ENCODE data around the gene PERM1. TPM values are rescaled to one million over a fixed set of nuclear protein-coding genes. Genes with fewer than 3 reads are reported as not detected.
A peak's percentile ranks its signal among the peaks of the same experiment; 100 is the strongest.

PERM1 gene
- total and polyA plus RNA-seq, 2 of the 13 experiments (the other 11 are each of a cell fraction or from before 2014, with no cell fraction given), result 0.04 to 0.29 TPM

DNA sequence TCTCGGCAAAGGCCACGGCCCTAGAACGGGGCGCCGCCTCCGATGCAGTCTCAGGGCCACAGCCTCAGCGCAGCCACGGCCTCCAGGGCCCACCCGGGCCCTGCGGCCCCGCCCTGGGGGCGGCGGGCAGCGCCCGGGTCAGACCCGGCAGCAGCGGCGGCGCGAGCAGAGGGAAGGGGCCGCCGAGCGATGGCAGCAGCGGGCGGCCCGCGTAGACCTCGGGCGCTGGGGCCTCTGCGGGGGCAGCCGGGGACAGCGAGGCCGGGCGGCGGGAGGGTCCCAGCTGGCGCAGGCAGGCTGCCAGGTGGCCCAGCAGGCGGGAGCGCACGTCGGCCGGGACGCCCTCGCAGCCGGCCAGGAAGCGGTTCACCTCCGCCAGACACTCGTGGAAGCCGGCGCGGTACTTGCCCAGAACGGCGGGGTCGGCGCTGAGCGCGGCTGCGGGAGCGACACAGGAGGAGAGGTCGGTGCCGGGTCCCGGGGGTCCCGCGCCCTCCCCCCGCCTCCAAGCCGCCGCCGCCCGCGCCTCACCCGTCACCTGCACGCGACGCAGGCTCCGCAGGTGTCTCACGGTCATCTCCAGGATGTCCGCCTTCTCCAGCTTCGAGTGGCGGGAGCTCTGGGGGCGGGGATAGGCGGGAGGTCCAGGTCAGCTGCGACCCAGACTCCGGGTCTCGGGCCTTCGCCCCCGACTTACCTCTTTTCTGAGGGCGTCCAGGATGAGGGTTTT lies 17.3 kb upstream of the PERM1 start (continued):
- TF ChIP-seq, protein P1, sequence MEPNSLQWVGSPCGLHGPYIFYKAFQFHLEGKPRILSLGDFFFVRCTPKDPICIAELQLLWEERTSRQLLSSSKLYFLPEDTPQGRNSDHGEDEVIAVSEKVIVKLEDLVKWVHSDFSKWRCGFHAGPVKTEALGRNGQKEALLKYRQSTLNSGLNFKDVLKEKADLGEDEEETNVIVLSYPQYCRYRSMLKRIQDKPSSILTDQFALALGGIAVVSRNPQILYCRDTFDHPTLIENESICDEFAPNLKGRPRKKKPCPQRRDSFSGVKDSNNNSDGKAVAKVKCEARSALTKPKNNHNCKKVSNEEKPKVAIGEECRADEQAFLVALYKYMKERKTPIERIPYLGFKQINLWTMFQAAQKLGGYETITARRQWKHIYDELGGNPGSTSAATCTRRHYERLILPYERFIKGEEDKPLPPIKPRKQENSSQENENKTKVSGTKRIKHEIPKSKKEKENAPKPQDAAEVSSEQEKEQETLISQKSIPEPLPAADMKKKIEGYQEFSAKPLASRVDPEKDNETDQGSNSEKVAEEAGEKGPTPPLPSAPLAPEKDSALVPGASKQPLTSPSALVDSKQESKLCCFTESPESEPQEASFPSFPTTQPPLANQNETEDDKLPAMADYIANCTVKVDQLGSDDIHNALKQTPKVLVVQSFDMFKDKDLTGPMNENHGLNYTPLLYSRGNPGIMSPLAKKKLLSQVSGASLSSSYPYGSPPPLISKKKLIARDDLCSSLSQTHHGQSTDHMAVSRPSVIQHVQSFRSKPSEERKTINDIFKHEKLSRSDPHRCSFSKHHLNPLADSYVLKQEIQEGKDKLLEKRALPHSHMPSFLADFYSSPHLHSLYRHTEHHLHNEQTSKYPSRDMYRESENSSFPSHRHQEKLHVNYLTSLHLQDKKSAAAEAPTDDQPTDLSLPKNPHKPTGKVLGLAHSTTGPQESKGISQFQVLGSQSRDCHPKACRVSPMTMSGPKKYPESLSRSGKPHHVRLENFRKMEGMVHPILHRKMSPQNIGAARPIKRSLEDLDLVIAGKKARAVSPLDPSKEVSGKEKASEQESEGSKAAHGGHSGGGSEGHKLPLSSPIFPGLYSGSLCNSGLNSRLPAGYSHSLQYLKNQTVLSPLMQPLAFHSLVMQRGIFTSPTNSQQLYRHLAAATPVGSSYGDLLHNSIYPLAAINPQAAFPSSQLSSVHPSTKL (CRISPR knock-in tag; IDR thresholded peaks at IDR 0.05), result 0 out of 2 replicates have a peak, but pooled peaks have one; percentile 6
- 0 out of 2 replicates have a peak, but pooled peaks have one; percentile 19 for TF ChIP-seq MAFG (CRISPR knock-in tag; IDR thresholded peaks at IDR 0.05)
- 0 out of 2 replicates have a peak, but pooled peaks have one; percentile 4 for TF ChIP-seq ZNF709 (CRISPR knock-in tag; IDR thresholded peaks at IDR 0.05)
- peak; percentile 52; the same call in 1 of the 2 replicates for TF ChIP-seq ATF7-NPFF (CRISPR knock-in tag; IDR thresholded peaks at IDR 0.05; ENCODE audit: low read depth)
- 0 out of 2 replicates have a peak, but pooled peaks have one; percentile 14 for TF ChIP-seq ESRRA (CRISPR knock-in tag; IDR thresholded peaks at IDR 0.05; ENCODE audit: low read depth)
- no peak for TF ChIP-seq ZFP41 (CRISPR knock-in tag; IDR thresholded peaks at IDR 0.05; ENCODE audit: borderline replicate concordance)
- TF ChIP-seq HOXA9 (CRISPR knock-in tag; IDR thresholded peaks at IDR 0.05; ENCODE audit: borderline replicate concordance), result peak; percentile 19; the same call in 1 of the 2 replicates
- TF ChIP-seq ZBTB7B (CRISPR knock-in tag; IDR thresholded peaks at IDR 0.05), result peak; percentile 50; the same call in 1 of the 2 replicates
- 0 out of 2 replicates have a peak, but pooled peaks have one; percentile 34 for TF ChIP-seq ZNF572 (CRISPR knock-in tag; IDR thresholded peaks at IDR 0.05)
- no peak for TF ChIP-seq ATF1 (CRISPR knock-in tag; IDR thresholded peaks at IDR 0.05)
- TF ChIP-seq NONO (IDR thresholded peaks at IDR 0.05), result no peak
- TF ChIP-seq NONO (CRISPR knock-in tag; conservative IDR thresholded peaks at IDR 0.05), result peak; percentile 43; the same call in 1 of the 2 replicates
- TF ChIP-seq, protein P2, sequence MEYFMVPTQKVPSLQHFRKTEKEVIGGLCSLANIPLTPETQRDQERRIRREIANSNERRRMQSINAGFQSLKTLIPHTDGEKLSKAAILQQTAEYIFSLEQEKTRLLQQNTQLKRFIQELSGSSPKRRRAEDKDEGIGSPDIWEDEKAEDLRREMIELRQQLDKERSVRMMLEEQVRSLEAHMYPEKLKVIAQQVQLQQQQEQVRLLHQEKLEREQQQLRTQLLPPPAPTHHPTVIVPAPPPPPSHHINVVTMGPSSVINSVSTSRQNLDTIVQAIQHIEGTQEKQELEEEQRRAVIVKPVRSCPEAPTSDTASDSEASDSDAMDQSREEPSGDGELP (IDR thresholded peaks at IDR 0.05; ENCODE audit: borderline replicate concordance, low read depth), result peak; percentile 12; the same call in 1 of the 2 replicates
- TF ChIP-seq ZNF724P (CRISPR knock-in tag; IDR thresholded peaks at IDR 0.05; ENCODE audit: borderline replicate concordance), result peak; percentile 51; the same call in 1 of the 2 replicates
- TF ChIP-seq FOXC1 (CRISPR knock-in tag; IDR thresholded peaks at IDR 0.05; ENCODE audit: borderline replicate concordance), result peak; percentile 44; the same call in 1 of the 2 replicates
